ENCODE results near the gene UNC119B. TPM values are rescaled to one million over a fixed set of nuclear protein-coding genes. Genes with fewer than 3 reads are reported as not detected.

Gene UNC119B
- total RNA-seq, 2 donors from 2014 or later: 52.8 to 60.7 TPM

DNA sequence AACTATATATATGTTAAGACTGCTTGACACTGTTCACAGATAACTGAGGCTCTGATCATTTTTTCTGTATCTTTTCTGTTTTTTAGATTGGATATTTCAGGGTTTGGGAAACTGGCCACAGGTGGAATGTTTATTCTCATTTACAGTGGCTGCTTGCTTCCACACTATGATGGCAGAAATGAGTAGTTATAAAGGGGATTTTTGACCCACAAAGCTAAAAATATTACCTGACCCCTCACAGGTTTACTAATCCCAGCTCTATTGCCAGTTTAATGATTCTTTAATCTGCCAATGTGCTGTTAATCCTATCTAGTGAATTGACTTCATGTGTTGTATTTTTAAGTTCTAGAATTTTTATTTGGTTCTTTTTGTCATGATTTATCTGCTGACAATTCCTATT lies 45.0 kb downstream of the UNC119B start:
- no peak overlapping the region for H3K4me3 ChIP-seq (ENCODE audit: low read length)
- H3K9me3 Mint-ChIP-seq: peaks cover 15% of the 10 kb centered on the region
- H3K27me3 ChIP-seq (ENCODE audit: control insufficient read depth, insufficient read depth, low read length, poor library complexity, severe bottlenecking): no peaks in the 10 kb centered on the region
- no peak overlapping the region for H3K4me3 Mint-ChIP-seq
- TF ChIP-seq, protein P1, sequence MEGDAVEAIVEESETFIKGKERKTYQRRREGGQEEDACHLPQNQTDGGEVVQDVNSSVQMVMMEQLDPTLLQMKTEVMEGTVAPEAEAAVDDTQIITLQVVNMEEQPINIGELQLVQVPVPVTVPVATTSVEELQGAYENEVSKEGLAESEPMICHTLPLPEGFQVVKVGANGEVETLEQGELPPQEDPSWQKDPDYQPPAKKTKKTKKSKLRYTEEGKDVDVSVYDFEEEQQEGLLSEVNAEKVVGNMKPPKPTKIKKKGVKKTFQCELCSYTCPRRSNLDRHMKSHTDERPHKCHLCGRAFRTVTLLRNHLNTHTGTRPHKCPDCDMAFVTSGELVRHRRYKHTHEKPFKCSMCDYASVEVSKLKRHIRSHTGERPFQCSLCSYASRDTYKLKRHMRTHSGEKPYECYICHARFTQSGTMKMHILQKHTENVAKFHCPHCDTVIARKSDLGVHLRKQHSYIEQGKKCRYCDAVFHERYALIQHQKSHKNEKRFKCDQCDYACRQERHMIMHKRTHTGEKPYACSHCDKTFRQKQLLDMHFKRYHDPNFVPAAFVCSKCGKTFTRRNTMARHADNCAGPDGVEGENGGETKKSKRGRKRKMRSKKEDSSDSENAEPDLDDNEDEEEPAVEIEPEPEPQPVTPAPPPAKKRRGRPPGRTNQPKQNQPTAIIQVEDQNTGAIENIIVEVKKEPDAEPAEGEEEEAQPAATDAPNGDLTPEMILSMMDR (conservative IDR thresholded peaks at IDR 0.05): no peak
- H3K9ac ChIP-seq (ENCODE audit: extremely low read depth, low read length, poor library complexity, severe bottlenecking): no peak overlapping the region
- DNase-seq: no peak
- no peaks in the 10 kb centered on the region for H3K4me1 ChIP-seq (ENCODE audit: control insufficient read depth, insufficient read depth, low read length)
- no peak overlapping the region for H3K27ac Mint-ChIP-seq
- H3K9me3 ChIP-seq (ENCODE audit: control insufficient read depth, low read length): peaks cover 7% of the 10 kb centered on the region
- peaks cover 2% of the 10 kb centered on the region for H3K36me3 Mint-ChIP-seq (ENCODE audit: low read depth)
- no peak overlapping the region for H3K27ac ChIP-seq (ENCODE audit: low read depth, low read length)
- H3K27me3 Mint-ChIP-seq (ENCODE audit: insufficient read depth): peaks cover 3% of the 10 kb centered on the region
- peaks cover 6% of the 10 kb centered on the region for H3K4me1 Mint-ChIP-seq
- no peaks in the 10 kb centered on the region for H3K36me3 ChIP-seq (ENCODE audit: control insufficient read depth, insufficient read depth, low read length)

GRCh38 chr12:120757226-120757742 lies 47.0 kb downstream of the UNC119B start:
- H3K4me3 ChIP-seq (ENCODE audit: low read length): no peak overlapping the region
- Mint-ChIP-seq H3K27ac (no peak overlapping the region), H3K9me3 (peaks cover 15% of the 10 kb centered on the region), H3K4me3 (no peak overlapping the region), H3K4me1 (peaks cover 6% of the 10 kb centered on the region), H3K36me3 (ENCODE audit: low read depth) (peaks cover 17% of the 10 kb centered on the region), H3K27me3 (ENCODE audit: insufficient read depth) (peaks cover 3% of the 10 kb centered on the region)
- H3K27ac ChIP-seq (ENCODE audit: low read depth, low read length): no peak overlapping the region
- H3K27me3 ChIP-seq (ENCODE audit: control insufficient read depth, insufficient read depth, low read length, poor library complexity, severe bottlenecking): no peaks in the 10 kb centered on the region
- H3K4me1 ChIP-seq (ENCODE audit: control insufficient read depth, insufficient read depth, low read length): no peaks in the 10 kb centered on the region
- H3K9ac ChIP-seq (ENCODE audit: extremely low read depth, low read length, poor library complexity, severe bottlenecking): no peak overlapping the region
- WGBS, 2 experiments (ENCODE audit: insufficient coverage in 1 of 2, insufficient read length in 1 of 2): 93 to 100% methylated on average over 3 to 4 of the region's 4 CpGs
- DNase-seq: no peak
- H3K36me3 ChIP-seq (ENCODE audit: control insufficient read depth, insufficient read depth, low read length): peaks cover 10% of the 10 kb centered on the region
- TF ChIP-seq, protein P1 (conservative IDR thresholded peaks at IDR 0.05): no peak
- peaks cover 7% of the 10 kb centered on the region for H3K9me3 ChIP-seq (ENCODE audit: control insufficient read depth, low read length)

DNA sequence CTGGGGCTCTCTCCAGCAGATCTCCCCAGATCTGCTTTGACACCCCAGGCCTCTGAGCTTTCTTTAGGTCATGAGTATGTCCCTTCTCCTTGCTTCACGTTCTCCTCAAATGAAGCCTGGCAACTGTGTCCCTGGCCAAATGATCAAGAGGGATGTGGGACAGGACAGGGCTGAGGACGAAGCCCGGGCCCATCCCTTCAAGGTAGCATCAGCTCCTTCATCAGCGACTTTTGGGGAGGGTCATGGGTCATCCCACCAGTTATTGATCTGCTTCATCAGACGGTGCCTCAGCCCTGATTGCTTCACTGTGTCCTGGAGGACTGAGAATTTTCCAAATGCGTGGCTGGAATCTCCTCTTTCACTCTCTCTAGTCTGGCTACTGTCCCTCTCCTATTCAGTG lies 47.7 kb downstream of the UNC119B start:
- Histone ChIP-seq H3K9ac (ENCODE audit: extremely low read depth, low read length, poor library complexity, severe bottlenecking) (no peak overlapping the region), H3K4me1 (ENCODE audit: control insufficient read depth, insufficient read depth, low read length) (no peaks in the 10 kb centered on the region), H3K9me3 (ENCODE audit: control insufficient read depth, low read length) (peaks cover 7% of the 10 kb centered on the region), H3K27me3 (ENCODE audit: control insufficient read depth, insufficient read depth, low read length, poor library complexity, severe bottlenecking) (no peaks in the 10 kb centered on the region), H3K36me3 (ENCODE audit: control insufficient read depth, insufficient read depth, low read length) (peaks cover 10% of the 10 kb centered on the region), H3K4me3 (ENCODE audit: low read length) (no peak overlapping the region), H3K27ac (ENCODE audit: low read depth, low read length) (no peak overlapping the region)
- TF ChIP-seq, protein P1 (conservative IDR thresholded peaks at IDR 0.05): no peak
- WGBS, 2 experiments (ENCODE audit: insufficient coverage in 1 of 2, insufficient read length in 1 of 2): 90 to 98% methylated on average over 6 of the region's 6 CpGs
- Mint-ChIP-seq H3K4me1 (peaks cover 6% of the 10 kb centered on the region), H3K27me3 (ENCODE audit: insufficient read depth) (peaks cover 3% of the 10 kb centered on the region), H3K27ac (no peak overlapping the region), H3K36me3 (ENCODE audit: low read depth) (peaks cover 21% of the 10 kb centered on the region), H3K9me3 (peaks cover 15% of the 10 kb centered on the region), H3K4me3 (no peak overlapping the region)
- DNase-seq: no peak

Measured in endodermal cell (in vitro differentiated cells).